GM18520 (cell line): ENCODE measurements around the gene MX2.
"Not testable (repeated sequence)": the region's sequence is repeated elsewhere in the genome, so short reads cannot be mapped to it uniquely, and the experiment has no call there.

Source experiments
- ATAC-seq: cut with Tn5 transposase; IDR thresholded peaks from one replicate; pipeline ENCODE4 v1.9.1; 2021; ENCODE audit not compliant: unreplicated experiment

MX2 gene

DNA sequence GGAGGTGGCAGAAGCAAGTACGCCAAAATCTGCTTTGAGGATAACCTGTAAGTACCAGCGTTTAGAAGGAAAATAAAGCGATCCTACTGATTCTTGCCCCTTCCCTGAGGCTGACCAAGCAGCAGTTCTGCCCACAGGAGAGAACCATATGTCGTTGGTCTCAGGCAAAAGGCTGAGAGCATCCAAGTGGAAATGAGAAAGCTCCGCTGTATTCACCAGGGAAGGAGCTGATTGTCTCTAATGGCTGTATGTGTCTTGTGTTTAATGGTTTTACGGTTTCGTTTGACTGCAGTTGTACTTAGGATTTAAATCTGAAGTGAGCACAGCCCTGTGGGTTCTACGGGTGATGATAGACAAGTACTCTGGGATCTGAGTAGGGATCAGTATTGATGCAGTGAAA is 23.4 kb upstream of the MX2 start:
- no peak for ATAC-seq

DNA sequence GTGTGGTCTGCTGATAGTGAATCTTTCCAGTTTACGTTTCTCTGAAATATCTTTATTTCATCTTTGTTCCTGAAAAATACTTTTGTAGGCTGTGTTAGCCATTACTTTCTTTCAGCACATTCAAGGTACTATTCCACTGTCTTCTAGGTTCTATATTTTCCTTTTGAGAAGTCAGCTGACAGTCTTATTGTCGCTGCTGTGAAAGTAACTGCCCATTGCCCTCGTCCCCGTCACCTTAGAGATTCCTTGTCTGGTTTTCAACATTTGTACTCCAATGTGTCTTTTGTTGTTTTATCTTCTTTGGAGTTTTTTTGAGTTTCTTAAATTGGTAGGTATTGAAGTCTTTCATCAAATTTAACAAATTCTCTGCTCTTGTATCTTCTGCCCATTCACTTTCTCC is 19.8 kb upstream of the MX2 start:
- no peak for ATAC-seq

GRCh38 chr21:41344146-41344545 is 17.7 kb upstream of the MX2 start:
- ATAC-seq = no peak

- ATAC-seq = no peak
These were observed 16.5 kb upstream of the MX2 start for GRCh38 chr21:41345356-41345755.

GRCh38 chr21:41345934-41346685 is 15.7 kb upstream of the MX2 start:
- ATAC-seq = no peak

- no peak for ATAC-seq
These were observed 15.1 kb upstream of the MX2 start for GRCh38 chr21:41346758-41347157.

DNA sequence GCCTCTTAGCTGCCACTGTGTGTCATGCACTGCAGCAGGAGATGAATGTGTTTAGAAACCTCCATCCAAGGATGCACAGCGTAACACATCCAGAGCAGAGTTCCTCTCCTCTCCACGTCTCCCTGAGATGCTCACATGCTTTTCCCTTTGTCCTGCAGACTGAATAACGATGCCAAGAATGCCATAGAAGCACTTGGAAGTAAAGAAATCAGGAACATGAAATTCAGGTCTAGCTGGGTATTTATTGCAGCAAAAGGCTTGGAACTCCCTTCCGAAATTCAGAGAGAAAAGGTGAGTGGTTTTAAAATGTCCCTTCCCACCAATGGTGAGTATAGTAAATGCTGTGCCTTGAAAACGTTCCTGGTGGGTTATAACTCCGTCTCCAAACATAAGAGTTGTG is 13.4 kb upstream of the MX2 start:
- ATAC-seq = no peak

GRCh38 chr21:41349126-41349525 is 12.7 kb upstream of the MX2 start:
- ATAC-seq = no peak

DNA sequence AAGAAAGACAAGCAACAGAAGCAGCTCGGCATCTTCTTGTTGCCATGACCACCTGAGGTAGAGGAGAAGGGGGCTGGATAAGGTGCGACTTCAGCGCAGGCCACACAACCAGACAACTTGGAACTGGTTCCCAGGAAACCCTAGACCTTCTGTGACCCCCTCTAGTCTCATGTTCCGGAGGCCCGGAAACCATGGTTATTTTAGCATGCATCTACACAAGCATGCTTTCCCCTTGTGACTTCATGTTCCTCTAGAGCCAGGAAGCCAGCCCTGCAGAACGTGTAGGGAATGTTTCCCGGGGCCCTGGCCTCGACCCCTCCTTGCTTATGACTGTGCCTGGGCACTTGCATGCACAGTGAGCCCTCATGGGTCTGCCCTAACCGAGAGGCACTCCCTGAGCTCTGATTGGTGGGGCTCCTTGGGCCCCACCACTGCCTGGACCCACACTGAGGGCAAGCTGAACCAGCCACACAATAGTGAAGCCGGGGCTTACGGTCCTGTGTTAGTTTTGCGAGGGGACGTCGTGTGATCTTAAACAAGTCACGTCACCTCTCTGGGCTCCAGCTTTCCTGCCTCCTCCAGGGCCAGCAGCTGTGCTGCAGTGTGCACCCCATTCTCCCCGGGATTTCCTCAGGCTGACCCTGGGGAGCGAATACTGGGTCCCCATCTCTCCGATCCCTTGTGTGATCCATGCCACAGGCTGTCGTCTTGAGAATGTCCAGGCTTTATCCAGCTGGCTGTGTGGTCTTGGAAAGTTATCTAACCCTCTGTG is 12.0 kb upstream of the MX2 start:
- ATAC-seq = no peak

DNA sequence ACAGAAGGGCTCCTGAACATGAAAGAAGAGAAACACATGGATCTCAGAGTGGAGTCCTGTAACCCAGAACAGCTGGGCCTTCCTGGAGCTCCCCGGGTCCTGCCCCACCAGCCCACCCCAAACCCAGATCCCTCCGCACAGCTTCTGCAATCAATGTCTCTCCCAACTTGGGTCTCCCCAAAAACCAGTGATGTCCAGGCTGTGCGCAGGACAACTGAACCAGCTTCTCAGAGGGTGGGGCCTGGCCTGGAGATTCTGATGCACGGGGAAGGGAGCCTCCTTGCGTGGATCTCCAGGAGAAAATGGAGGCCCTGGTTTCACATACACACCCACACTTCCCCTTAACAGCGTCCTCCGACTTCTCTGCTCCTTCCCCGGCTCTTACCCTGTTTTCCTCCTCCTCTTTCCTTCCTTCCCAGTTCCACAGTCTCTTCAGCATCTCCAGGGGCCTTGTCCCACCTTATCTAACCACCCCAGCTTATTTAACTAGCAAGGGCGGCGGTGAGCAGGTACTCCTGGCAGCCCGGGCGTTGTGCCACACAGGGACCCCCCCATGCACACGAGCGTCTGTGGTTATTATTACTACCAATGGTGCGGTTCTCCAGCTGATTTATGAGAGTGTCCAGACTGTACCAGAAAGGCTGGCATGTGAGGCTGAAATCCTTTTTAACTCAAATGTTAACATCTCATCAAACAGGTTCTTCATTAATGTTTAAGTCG is 11.2 kb upstream of the MX2 start:
- no peak for ATAC-seq

- ATAC-seq = no peak
These were observed 4.3 kb upstream of the MX2 start for GRCh38 chr21:41357546-41357945.

GRCh38 chr21:41358193-41359166 is 3.3 kb upstream of the MX2 start:
- no peak for ATAC-seq

DNA sequence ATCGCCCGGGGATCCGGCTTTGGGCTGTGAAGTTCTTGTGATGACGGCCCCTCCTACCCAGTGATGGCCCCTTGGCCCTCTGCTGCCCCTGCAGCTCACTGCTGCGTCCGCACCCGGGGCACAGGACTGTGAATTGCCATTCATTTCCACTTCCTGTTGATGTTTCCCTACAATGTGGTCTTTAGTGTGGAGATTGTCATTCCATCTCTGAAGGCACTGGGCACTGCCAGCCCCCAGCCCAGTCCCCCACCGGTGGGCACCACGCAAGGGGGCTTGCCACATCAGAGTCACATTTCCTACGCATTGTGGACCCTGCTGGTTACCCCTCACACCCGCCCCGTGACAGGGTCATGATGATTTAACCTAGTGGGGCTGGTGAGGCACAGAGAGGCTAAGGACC is 2.5 kb upstream of the MX2 start:
- no peak for ATAC-seq

- ATAC-seq = not testable (repeated sequence)
These were observed 2.1 kb upstream of the MX2 start for GRCh38 chr21:41359754-41360071.

- no peak for ATAC-seq
These were observed 1.6 kb upstream of the MX2 start for GRCh38 chr21:41360072-41360821.

GRCh38 chr21:41361053-41361785 is 608 bp upstream of the MX2 start:
- peak; percentile 3 for ATAC-seq

- no peak for ATAC-seq
These were observed 960 bp downstream of the MX2 start for GRCh38 chr21:41362605-41363369.

DNA sequence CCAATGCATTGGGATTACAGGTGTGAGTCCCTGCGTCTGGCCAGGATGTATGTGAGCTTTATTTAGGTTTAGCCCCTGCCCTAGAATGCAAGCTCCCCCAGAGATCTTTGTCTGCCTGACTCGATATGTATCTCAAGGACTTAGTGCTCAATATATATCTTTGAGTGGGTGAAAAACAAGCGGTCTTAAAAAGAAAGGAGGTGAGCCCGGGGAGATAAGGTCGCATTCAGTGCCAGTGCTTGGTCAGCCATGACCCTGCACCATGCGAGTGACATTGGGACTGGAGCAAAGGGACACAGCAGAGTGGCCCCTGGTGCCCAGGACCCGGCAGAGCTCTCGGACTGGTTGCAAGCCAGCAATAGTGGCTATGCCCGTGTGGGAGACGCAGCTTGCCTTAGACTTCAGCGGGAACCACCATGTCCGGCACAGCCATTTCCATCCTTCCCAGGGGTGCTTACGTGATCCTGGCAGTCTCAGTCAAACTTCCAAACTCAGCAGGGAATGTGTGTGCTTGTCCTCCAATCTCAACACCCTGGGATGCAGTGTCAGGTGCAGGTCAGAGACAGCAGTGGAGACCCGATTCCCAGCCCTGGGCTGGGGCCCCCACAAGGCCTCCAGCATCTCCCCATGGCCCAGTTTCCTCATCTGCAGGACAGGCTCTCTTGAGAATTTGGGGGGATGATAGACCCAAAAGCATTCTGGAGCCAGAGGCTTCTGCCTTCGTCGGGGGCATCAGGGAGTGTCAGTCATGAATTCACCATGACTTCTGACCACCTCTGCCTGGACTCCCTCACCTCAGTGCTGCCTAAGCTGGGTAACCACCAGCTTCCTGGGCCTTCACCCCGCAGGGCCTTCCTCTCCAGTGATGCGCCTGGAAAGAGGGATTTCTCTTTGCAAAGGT is 1.8 kb downstream of the MX2 start:
- no peak for ATAC-seq
